Activated B cell treated with CpG ODN at 0.5 μM for 24 hours (primary cell): ENCODE measurements around the gene CACNB4. TPM values are rescaled to one million over a fixed set of nuclear protein-coding genes. Genes with fewer than 3 reads are reported as not detected.

ENCODE experiments used
- ATAC-seq: fragments of 200-7000 bp; cut with Tn5 transposase; one replicate; pipeline ENCODE4 v1.10.0; 2021; ENCODE audit warnings: low read depth, mild to moderate bottlenecking, moderate library complexity
- CTCF ChIA-PET: fragments of 350-600 bp; sonication (Branson Sonifier 250); formaldehyde crosslinking; loops from one replicate; lab custom pipeline; 2021; ENCODE audit warnings: antibody characterized with exemption; lab: Charles Lee
- POLR2A ChIA-PET: fragments of 350-600 bp; sonication (Branson Sonifier 250); formaldehyde crosslinking; loops from one replicate; lab custom pipeline; 2021; ENCODE audit warnings: antibody characterized with exemption; lab: Charles Lee
- DNase-seq: peaks from one replicate; pipeline ENCODE4 v3.0.0; 2022
- H3K27ac Mint-ChIP-seq: one replicate; pipeline ENCODE4 v1.8.0; 2020; ENCODE audit warnings: mixed read lengths
- H3K27me3 Mint-ChIP-seq: one replicate; pipeline ENCODE4 v1.8.0; 2021; ENCODE audit warnings: mixed read lengths
- H3K36me3 Mint-ChIP-seq: one replicate; pipeline ENCODE4 v1.8.0; 2021; ENCODE audit warnings: low read depth, mixed read lengths
- H3K4me1 Mint-ChIP-seq: one replicate; pipeline ENCODE4 v1.8.0; 2021; ENCODE audit warnings: mixed read lengths
- H3K4me3 Mint-ChIP-seq: one replicate; pipeline ENCODE4 v1.8.0; 2020; ENCODE audit warnings: mild to moderate bottlenecking, mixed read lengths
- H3K9me3 Mint-ChIP-seq: one replicate; pipeline ENCODE4 v1.8.0; 2020; ENCODE audit warnings: mixed read lengths
- intact Hi-C: fragments of 100-400 bp; cut with micrococcal nuclease; formaldehyde crosslinking; loops from one replicate; pipeline ENCODE4 v1.15.1; 2024
- total RNA-seq: library from RNA; stranded (reverse); gene quantifications from 2 replicates; pipeline ENCODE4 v1.2.3, GENCODE V29; 2022
- TF ChIP-seq, protein P1 (sequence below): fragments of 200-600 bp; IDR thresholded peaks from one replicate; pipeline ENCODE4 v1.8.0; 2022; ENCODE audit warnings: antibody characterized with exemption, mild to moderate bottlenecking

Gene CACNB4
- total RNA-seq, 1 donor from 2014 or later: 0.86 TPM

DNA sequence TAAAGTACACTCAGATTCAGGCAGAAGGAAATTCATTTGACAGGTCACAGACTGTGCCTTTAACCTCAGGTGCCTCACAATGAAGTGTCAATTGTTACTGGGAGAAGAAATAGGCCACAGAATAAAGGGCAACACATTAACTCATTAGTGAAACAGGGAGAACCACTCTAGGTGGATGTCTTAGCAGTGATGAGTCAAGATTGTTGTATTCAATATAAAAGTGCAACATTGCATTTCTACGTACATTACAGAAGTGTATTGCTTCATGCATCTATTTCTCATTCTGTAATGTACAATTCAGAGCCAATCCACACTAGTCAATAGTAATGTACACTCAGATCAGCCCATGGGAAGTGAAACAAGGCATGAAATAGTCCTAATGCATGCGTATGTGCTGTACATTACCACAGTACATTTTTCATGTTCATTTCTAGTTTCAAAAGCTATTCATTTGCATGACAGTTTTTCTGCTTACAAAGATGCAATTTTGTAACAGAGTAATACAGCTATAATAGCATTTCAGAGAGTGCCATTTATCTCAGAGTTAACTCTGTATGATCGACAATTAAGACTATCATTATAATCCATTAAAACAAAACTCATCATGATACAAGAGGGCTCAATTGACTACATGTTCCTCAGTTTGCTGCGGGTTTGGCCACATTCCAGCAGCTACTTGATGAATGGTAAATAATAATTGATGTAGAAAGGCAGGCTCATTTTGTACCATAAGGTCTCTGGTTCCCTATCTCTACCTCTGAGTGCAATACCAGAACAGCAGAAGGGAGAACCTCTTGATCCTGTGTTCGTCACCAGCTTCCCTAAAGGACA is 258.4 kb downstream of the CACNB4 start:
- H3K4me3 Mint-ChIP-seq: no peak overlapping the region
- H3K27me3 Mint-ChIP-seq: no peaks in the 10 kb centered on the region
- no peaks in the 10 kb centered on the region for H3K36me3 Mint-ChIP-seq
- ChIA-PET CTCF (no interaction called here), POLR2A (interaction anchor here (0.6 to 2.2 kb wide), 6 partner anchors 12 to 886 kb away, joined by 3 to 6 read pairs (median 3); partner anchors contain the start of gene ARL5A)
- TF ChIP-seq, protein P1, sequence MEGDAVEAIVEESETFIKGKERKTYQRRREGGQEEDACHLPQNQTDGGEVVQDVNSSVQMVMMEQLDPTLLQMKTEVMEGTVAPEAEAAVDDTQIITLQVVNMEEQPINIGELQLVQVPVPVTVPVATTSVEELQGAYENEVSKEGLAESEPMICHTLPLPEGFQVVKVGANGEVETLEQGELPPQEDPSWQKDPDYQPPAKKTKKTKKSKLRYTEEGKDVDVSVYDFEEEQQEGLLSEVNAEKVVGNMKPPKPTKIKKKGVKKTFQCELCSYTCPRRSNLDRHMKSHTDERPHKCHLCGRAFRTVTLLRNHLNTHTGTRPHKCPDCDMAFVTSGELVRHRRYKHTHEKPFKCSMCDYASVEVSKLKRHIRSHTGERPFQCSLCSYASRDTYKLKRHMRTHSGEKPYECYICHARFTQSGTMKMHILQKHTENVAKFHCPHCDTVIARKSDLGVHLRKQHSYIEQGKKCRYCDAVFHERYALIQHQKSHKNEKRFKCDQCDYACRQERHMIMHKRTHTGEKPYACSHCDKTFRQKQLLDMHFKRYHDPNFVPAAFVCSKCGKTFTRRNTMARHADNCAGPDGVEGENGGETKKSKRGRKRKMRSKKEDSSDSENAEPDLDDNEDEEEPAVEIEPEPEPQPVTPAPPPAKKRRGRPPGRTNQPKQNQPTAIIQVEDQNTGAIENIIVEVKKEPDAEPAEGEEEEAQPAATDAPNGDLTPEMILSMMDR: no peak
- DNase-seq: no peak
- intact Hi-C loops: no loop called here
- no peak overlapping the region for H3K27ac Mint-ChIP-seq
- H3K4me1 Mint-ChIP-seq: peaks cover 31% of the 10 kb centered on the region
- ATAC-seq: peak; percentile 58
- no peaks in the 10 kb centered on the region for H3K9me3 Mint-ChIP-seq

DNA sequence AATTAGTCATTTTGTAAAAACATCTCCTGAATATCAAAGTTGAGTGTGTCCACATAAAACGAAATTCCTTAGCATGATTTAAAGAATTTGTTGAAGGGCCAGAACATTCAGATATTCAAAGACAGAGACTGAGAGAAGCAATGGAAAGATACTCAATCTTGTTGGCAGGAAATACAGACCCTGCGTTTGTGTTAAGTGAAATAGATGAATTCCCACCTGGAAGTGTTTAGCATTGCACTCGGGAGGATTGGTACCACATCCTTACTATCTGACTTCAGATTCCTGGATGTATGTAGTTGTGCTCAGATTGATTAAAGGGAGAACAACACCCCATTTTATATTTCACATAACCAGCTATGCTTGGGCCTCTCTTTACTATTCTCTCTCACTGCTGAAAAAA is 260.9 kb downstream of the CACNB4 start:
- Mint-ChIP-seq H3K27ac (no peak overlapping the region), H3K4me3 (no peak overlapping the region), H3K27me3 (no peaks in the 10 kb centered on the region), H3K36me3 (no peaks in the 10 kb centered on the region), H3K4me1 (peaks cover 23% of the 10 kb centered on the region), H3K9me3 (no peaks in the 10 kb centered on the region)
- ATAC-seq: no peak
- ChIA-PET CTCF (no interaction called here), POLR2A (interaction anchor here (1.8 kb wide), 1 partner anchor 10 kb away, joined by 6 read pairs; the partner anchor contains the start of gene ARL5A)
- DNase-seq: no peak
- TF ChIP-seq, protein P1: no peak
- intact Hi-C loops: no loop called here

DNA sequence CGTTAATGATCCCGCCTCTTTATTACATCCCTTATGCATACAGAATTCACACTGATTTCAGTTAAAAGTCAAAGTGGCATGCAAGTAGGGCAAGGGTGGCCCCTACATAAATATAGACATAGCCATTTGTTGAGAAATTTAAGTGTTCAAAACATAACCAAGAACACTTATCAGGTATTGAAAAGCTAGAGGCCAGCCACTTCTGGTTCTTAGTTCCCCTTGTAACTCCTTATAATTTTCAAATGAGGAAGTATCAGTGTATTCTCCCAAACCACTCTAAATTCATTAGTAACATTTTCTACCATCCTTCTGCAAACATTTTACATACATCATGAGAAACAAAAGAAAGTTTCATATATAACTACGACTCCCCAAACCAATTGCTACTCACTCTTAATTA is 264.9 kb downstream of the CACNB4 start:
- POLR2A ChIA-PET: interaction anchor here (0.9 kb wide), 1 partner anchor 342 kb away, joined by 3 read pairs; no protein-coding TSS in a partner anchor

DNA sequence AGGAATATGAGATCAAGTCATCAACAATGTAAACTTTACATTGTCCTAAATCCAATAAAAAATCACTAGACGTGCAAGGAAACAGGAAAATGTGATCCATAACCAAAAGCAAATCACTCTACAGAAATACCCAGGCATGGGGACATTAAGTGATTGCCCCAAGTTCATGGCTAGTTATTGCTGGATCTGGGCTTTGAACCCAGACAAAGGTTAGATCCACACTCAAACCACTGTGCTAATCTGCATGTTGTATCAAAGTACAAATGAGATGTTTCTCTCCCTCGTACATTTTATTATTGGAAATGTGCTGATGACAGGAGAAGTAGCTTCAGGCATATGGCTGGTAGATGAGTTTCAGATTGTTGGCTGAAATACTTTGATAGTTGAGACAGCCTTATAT is 267.9 kb downstream of the CACNB4 start:
- Mint-ChIP-seq H3K27me3 (no peaks in the 10 kb centered on the region), H3K9me3 (no peaks in the 10 kb centered on the region), H3K4me1 (peaks cover 42% of the 10 kb centered on the region), H3K36me3 (peaks cover 2% of the 10 kb centered on the region), H3K27ac (no peak overlapping the region), H3K4me3 (no peak overlapping the region)
- TF ChIP-seq, protein P1: no peak
- CTCF ChIA-PET: no interaction called here
- POLR2A ChIA-PET: interaction anchor here (0.6 kb wide), 1 partner anchor 341 kb away, joined by 3 read pairs; no protein-coding TSS in a partner anchor
- ATAC-seq (no peak), DNase-seq (no peak)
- intact Hi-C loops: no loop called here

More for the DNA sequence above, 264.9 kb downstream of the CACNB4 start:
- Mint-ChIP-seq H3K4me3 (no peak overlapping the region), H3K9me3 (no peaks in the 10 kb centered on the region), H3K36me3 (no peaks in the 10 kb centered on the region), H3K27me3 (no peaks in the 10 kb centered on the region), H3K4me1 (peaks cover 18% of the 10 kb centered on the region), H3K27ac (no peak overlapping the region)
- peak; percentile 31 for ATAC-seq
- CTCF ChIA-PET: no interaction called here
- no peak for DNase-seq
- intact Hi-C loops: no loop called here
- TF ChIP-seq, protein P1: no peak

DNA sequence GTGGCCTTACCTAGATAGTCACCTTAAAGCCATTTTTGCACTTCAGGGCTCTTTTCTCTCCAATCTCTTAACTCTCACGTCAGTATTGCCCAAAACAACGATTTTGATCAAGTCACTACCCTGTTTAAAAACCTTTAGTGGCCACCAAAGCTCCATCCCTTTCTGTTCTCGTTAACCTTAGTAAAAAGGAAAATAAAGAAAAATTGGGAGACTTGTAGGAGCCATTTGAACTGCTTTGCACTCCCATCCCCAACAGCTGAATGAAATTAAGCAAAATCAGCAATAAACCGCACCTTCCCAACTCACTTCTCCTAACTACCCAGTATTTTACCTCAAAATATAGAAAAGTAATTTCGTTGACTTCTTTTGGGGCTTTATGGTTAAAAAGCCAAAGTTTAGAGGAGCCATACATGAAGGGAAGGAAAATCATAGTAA is 269.9 kb downstream of the CACNB4 start:
- DNase-seq (no peak), ATAC-seq (no peak)
- no peaks in the 10 kb centered on the region for H3K9me3 Mint-ChIP-seq
- TF ChIP-seq, protein P1: no peak
- no peaks in the 10 kb centered on the region for H3K27me3 Mint-ChIP-seq
- POLR2A ChIA-PET: interaction anchor here (0.8 to 3.3 kb wide), 18 partner anchors 9 to 888 kb away, joined by 3 to 25 read pairs (median 5); partner anchors contain the start of genes PRPF40A, RBM43 and STAM2
- CTCF ChIA-PET: interaction anchor here (1.0 to 1.5 kb wide), 2 partner anchors 20 to 196 kb away, joined by 3 to 6 read pairs; no protein-coding TSS in a partner anchor
- intact Hi-C loops: loop anchor here (1.0 to 5.0 kb wide), 8 partner anchors 14 to 888 kb away; partner anchors contain the start of genes NMI, PRPF40A and STAM2
- H3K27ac Mint-ChIP-seq: peak overlapping the region; percentile 93
- H3K4me1 Mint-ChIP-seq: peaks cover 46% of the 10 kb centered on the region
- H3K36me3 Mint-ChIP-seq: peaks cover 2% of the 10 kb centered on the region
- H3K4me3 Mint-ChIP-seq: peak overlapping the region; percentile 83
